ENCODE results near the gene CTSK.

DNA sequence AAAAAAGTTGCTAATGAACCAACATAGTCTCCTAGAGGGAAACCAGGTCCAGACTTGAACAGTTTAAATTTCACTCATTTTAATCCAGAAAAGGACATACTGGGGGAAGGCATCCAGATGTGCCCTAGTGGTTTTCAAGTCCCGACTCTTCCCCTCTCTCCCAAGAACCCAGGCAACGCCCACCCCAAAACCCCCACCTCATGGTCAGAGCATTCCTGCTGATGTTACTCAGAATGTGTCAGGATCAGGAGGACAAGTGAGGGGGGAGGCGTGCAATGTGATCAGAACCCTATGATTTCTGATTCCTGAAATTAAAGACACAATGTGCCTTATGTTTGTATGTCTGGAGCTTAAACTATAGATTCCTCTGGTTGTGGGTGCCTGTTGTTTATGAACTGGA is 1.6 kb upstream of the CTSK start:
- TF ChIP-seq, protein P1, sequence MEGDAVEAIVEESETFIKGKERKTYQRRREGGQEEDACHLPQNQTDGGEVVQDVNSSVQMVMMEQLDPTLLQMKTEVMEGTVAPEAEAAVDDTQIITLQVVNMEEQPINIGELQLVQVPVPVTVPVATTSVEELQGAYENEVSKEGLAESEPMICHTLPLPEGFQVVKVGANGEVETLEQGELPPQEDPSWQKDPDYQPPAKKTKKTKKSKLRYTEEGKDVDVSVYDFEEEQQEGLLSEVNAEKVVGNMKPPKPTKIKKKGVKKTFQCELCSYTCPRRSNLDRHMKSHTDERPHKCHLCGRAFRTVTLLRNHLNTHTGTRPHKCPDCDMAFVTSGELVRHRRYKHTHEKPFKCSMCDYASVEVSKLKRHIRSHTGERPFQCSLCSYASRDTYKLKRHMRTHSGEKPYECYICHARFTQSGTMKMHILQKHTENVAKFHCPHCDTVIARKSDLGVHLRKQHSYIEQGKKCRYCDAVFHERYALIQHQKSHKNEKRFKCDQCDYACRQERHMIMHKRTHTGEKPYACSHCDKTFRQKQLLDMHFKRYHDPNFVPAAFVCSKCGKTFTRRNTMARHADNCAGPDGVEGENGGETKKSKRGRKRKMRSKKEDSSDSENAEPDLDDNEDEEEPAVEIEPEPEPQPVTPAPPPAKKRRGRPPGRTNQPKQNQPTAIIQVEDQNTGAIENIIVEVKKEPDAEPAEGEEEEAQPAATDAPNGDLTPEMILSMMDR (conservative IDR thresholded peaks at IDR 0.05) = no peak
- no peak for TF ChIP-seq EZH2 (IDR thresholded peaks at IDR 0.05; ENCODE audit: low read depth)
